GM23248 (cell line): ENCODE measurements around the gene CLPTM1L.

Source experiments
- EZH2 ChIP-seq: fragments of 200-600 bp; sonication (generic); IDR thresholded peaks from 2 replicates; pipeline ENCODE4 v1.6.1; 2018; ENCODE audit warnings: antibody characterized with exemption, mild to moderate bottlenecking; ENCODE audit not compliant: insufficient read depth, poor library complexity, severe bottlenecking
- EZH2phosphoT487 ChIP-seq: fragments of 200-600 bp; sonication (generic); IDR thresholded peaks from 2 replicates; pipeline ENCODE4 v1.6.1; 2018; ENCODE audit warnings: antibody characterized with exemption, moderate library complexity, mild to moderate bottlenecking, low read depth; ENCODE audit not compliant: insufficient read depth

- no peak for TF ChIP-seq EZH2phosphoT487
- no peak for TF ChIP-seq EZH2
Observed at GRCh38 chr5:1363581-1363980, 18.7 kb upstream of the CLPTM1L start.
